Chondrocyte (in vitro differentiated cells): ENCODE results near the gene PLCH1. TPM values are rescaled to one million over a fixed set of nuclear protein-coding genes. Genes with fewer than 3 reads are reported as not detected.

Experiments used
- DNase-seq: peaks from one replicate; pipeline ENCODE4 v3.0.0; 2021; ENCODE audit warnings: mixed read lengths, low spot score
- H3K27ac Mint-ChIP-seq: one replicate; pipeline ENCODE4 v1.8.0; 2021; ENCODE audit warnings: mild to moderate bottlenecking, moderate library complexity, mixed read lengths; ENCODE audit not compliant: unreplicated experiment
- H3K27me3 Mint-ChIP-seq: 2 replicates; pipeline ENCODE4 v1.8.0; 2021; ENCODE audit warnings: low read depth, mixed read lengths
- H3K36me3 Mint-ChIP-seq: 2 replicates; pipeline ENCODE4 v1.8.0; 2021; ENCODE audit warnings: low read depth, mixed read lengths
- H3K4me1 Mint-ChIP-seq: 2 replicates; pipeline ENCODE4 v1.8.0; 2021; ENCODE audit warnings: low read depth, mild to moderate bottlenecking, mixed read lengths
- H3K4me3 Mint-ChIP-seq: one replicate; pipeline ENCODE4 v1.8.0; 2021; ENCODE audit warnings: mild to moderate bottlenecking, moderate library complexity, mixed read lengths; ENCODE audit not compliant: unreplicated experiment
- H3K9me3 Mint-ChIP-seq: 2 replicates; pipeline ENCODE4 v1.8.0; 2021; ENCODE audit warnings: low read depth, mixed read lengths
- total RNA-seq: library from RNA; stranded (reverse); gene quantifications from 3 replicates; pipeline ENCODE4 v1.2.1, GENCODE V29; 2021
- TF ChIP-seq, protein P1 (sequence below): fragments of 200-600 bp; sonication (generic); IDR thresholded peaks from 2 replicates; pipeline ENCODE4 v1.5.0; 2021; ENCODE audit warnings: antibody characterized with exemption, mild to moderate bottlenecking, moderate library complexity

Gene PLCH1
- total RNA-seq, 1 donor from 2014 or later = 0.17 TPM

DNA sequence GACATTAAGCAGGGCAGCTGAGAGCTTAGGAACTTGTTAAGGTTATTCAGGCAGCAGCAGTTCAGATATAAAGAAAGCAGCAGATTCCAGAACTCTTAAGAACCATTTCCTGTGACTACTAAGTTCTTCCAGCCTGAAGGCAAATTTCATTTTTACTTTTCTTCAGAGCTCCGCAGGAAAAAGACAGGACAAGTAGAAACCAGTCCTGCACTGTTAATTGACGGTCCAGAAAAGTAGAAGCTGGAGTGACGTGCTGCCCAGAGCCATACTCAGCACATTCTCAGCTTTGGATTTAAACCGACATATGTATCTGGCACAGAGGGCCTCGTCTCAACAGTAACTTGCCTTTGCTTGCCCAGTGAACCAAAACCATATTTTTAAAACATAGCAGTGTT is 232.0 kb downstream of the PLCH1 start:
- no peak for DNase-seq
- H3K4me3 Mint-ChIP-seq = no peak overlapping the region
- no peaks in the 10 kb centered on the region for H3K36me3 Mint-ChIP-seq
- no peaks in the 10 kb centered on the region for H3K4me1 Mint-ChIP-seq
- no peak overlapping the region for H3K27ac Mint-ChIP-seq
- TF ChIP-seq, protein P1, sequence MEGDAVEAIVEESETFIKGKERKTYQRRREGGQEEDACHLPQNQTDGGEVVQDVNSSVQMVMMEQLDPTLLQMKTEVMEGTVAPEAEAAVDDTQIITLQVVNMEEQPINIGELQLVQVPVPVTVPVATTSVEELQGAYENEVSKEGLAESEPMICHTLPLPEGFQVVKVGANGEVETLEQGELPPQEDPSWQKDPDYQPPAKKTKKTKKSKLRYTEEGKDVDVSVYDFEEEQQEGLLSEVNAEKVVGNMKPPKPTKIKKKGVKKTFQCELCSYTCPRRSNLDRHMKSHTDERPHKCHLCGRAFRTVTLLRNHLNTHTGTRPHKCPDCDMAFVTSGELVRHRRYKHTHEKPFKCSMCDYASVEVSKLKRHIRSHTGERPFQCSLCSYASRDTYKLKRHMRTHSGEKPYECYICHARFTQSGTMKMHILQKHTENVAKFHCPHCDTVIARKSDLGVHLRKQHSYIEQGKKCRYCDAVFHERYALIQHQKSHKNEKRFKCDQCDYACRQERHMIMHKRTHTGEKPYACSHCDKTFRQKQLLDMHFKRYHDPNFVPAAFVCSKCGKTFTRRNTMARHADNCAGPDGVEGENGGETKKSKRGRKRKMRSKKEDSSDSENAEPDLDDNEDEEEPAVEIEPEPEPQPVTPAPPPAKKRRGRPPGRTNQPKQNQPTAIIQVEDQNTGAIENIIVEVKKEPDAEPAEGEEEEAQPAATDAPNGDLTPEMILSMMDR = no peak
- peaks cover 10% of the 10 kb centered on the region for H3K9me3 Mint-ChIP-seq
- no peaks in the 10 kb centered on the region for H3K27me3 Mint-ChIP-seq

DNA sequence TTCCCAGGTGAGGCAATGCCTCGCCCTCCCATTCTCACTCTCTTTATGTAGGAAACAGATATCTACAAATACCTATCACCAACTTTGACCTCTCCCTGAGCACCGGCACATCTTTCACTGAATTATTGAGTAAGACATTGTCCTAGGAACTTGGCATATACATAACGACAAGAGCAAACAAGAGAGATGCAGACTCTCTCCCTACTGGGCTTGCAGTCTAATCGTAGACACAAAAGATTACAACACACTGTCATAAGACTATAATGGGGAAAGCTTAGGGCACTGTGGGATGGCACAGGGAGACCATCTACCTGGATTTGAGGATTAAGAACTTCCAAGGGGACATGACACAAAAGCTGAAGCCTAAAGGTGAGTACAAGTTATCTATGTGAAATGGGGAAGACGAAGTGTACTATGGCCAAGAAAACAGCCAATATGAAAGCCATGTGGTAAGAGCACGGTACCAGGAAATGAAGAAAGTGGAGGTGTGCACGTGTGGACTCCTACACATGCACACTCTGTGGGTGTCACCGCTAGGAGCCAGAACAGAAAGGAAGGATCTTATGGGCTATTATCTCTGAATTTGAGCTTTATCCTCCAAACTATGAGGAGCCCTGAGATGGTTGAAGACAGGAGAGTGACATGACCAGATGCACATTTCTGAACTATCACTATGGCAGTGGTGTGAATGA is 232.6 kb downstream of the PLCH1 start:
- no peak overlapping the region for H3K27ac Mint-ChIP-seq
- no peaks in the 10 kb centered on the region for H3K4me1 Mint-ChIP-seq
- DNase-seq = no peak
- H3K9me3 Mint-ChIP-seq = peaks cover 6% of the 10 kb centered on the region
- TF ChIP-seq, protein P1 = no peak
- no peaks in the 10 kb centered on the region for H3K27me3 Mint-ChIP-seq
- H3K36me3 Mint-ChIP-seq = no peaks in the 10 kb centered on the region
- H3K4me3 Mint-ChIP-seq = no peak overlapping the region

DNA sequence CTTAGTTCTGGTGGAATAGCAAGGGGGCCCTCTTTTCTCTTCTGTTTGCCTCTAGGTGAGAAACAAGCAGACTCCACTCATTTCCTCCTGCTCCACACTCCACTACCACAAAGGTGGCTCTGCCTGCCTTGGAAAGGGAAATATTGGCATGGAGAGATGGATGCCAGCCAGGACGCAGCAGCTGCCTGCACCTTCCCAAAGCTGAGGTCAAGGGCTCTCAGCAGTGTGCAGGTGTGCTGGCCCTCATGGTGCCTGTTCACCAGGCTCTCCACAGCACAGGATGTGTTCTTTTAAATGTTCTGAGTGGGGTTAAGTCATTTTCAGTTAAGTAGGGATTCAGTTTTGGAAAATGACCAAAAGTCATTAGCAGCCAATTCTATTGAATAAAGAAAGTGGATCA is 240.2 kb downstream of the PLCH1 start:
- H3K4me1 Mint-ChIP-seq = no peaks in the 10 kb centered on the region

DNA sequence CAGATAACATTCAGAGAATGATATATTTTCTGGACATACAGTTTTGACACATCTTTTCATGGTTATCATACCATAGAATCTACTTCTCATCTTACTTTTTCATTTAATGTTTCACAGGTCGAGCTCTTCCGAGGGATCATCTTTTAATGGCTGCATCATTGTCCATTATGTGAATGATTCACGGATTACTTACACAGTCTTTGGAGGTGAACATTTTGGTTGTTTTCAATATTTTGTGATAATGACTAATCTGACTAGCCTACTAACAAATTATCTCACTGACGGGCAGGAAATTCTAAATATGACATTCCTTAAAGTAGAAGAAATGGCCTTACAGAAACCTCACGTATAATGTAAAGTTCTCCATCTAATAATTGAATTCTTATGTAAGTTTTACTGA is 242.2 kb downstream of the PLCH1 start:
- no peak overlapping the region for H3K4me3 Mint-ChIP-seq
- no peak for DNase-seq
- TF ChIP-seq, protein P1 = no peak

More for the DNA sequence above, 240.2 kb downstream of the PLCH1 start:
- Mint-ChIP-seq H3K27ac (no peak overlapping the region), H3K27me3 (no peaks in the 10 kb centered on the region), H3K9me3 (no peaks in the 10 kb centered on the region), H3K4me3 (no peak overlapping the region), H3K36me3 (no peaks in the 10 kb centered on the region)
- DNase-seq = no peak
- TF ChIP-seq, protein P1 = no peak

DNA sequence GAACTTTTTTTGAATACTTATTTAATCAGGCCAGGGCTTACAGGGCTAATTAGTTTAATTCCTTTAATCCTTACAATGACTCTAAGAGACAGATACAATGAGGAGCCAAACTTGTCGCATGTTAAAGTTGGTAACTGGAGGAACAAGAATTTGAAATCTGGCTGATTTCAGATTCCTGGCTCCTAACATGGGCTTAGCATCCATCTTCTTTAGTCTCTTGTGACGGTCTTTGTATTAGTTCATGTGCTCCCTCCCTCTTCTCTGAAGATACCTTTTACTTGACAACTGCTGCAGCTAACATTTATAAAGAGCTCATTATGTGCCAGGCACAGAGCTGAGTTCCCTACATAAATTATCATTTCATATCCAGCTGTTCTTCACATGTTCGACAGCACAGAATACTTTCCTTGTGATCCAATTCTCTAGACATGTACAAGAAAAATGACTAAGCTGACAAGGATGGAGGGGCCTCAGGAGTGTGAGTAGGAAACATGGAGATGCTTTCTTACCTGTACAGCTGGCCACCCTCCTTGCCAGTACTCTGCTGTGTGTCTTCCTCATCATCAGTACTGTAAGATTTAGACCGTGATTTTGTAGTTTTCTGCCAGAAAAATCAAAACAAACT is 244.6 kb downstream of the PLCH1 start:
- Mint-ChIP-seq H3K27ac (no peak overlapping the region), H3K36me3 (no peaks in the 10 kb centered on the region), H3K4me3 (no peak overlapping the region), H3K9me3 (no peaks in the 10 kb centered on the region), H3K4me1 (no peaks in the 10 kb centered on the region), H3K27me3 (no peaks in the 10 kb centered on the region)
- TF ChIP-seq, protein P1 = no peak
- no peak for DNase-seq

More for the DNA sequence above, 242.2 kb downstream of the PLCH1 start:
- Mint-ChIP-seq H3K27me3 (no peaks in the 10 kb centered on the region), H3K9me3 (no peaks in the 10 kb centered on the region), H3K27ac (no peak overlapping the region), H3K4me1 (no peaks in the 10 kb centered on the region), H3K36me3 (no peaks in the 10 kb centered on the region)
